GM23338 (cell line): Measurements from ENCODE around the gene AP5M1. TPM values are rescaled to one million over a fixed set of nuclear protein-coding genes. Genes with fewer than 3 reads are reported as not detected.
A peak's percentile ranks its signal among the peaks of the same experiment; 100 is the strongest.

ENCODE experiments used
- ATAC-seq: fragments of 200-7000 bp; cut with Tn5 transposase; 3 replicates; pipeline ENCODE4 v1.9.1; 2020
- DNase-seq: peaks from one replicate; pipeline ENCODE4 v3.0.0-alpha.2; 2015; ENCODE audit warnings: low spot score
- H2AFZ ChIP-seq: fragments of 200-600 bp; sonication (generic); 2 replicates; pipeline ENCODE4 v1.8.0; 2016; ENCODE audit warnings: antibody characterized with exemption, mild to moderate bottlenecking, moderate library complexity
- H3F3A ChIP-seq: fragments of 200-600 bp; sonication (generic); replicated peaks from 2 replicates; pipeline ENCODE4 v1.8.0; 2017; ENCODE audit warnings: antibody characterized with exemption, mixed run types, low read depth
- H3K27ac ChIP-seq: fragments of 200-600 bp; sonication (generic); 2 replicates; pipeline ENCODE4 v1.6.1; 2016; ENCODE audit warnings: low read depth
- H3K27me3 ChIP-seq: fragments of 200-600 bp; sonication (generic); 2 replicates; pipeline ENCODE4 v1.8.0; 2016; ENCODE audit warnings: mild to moderate bottlenecking, mixed run types, moderate library complexity; ENCODE audit not compliant: insufficient read depth
- H3K36me3 ChIP-seq: fragments of 200-600 bp; sonication (generic); 2 replicates; pipeline ENCODE4 v1.8.0; 2016; ENCODE audit warnings: mild to moderate bottlenecking; ENCODE audit not compliant: insufficient read depth
- H3K4me1 ChIP-seq: fragments of 200-600 bp; sonication (generic); 2 replicates; pipeline ENCODE4 v1.8.0; 2016; ENCODE audit warnings: mild to moderate bottlenecking, moderate library complexity; ENCODE audit not compliant: insufficient read depth
- H3K4me2 ChIP-seq: fragments of 200-600 bp; sonication (generic); 2 replicates; pipeline ENCODE4 v1.7.1; 2017; ENCODE audit warnings: mixed run types
- H3K4me3 ChIP-seq: fragments of 200-600 bp; sonication (generic); 2 replicates; pipeline ENCODE4 v1.6.1; 2016; ENCODE audit warnings: mixed run types
- H3K79me2 ChIP-seq: fragments of 200-600 bp; sonication (generic); replicated peaks from 2 replicates; pipeline ENCODE4 v1.8.0; 2017; ENCODE audit warnings: mild to moderate bottlenecking; ENCODE audit not compliant: insufficient read depth
- H3K9me2 ChIP-seq: fragments of 200-600 bp; sonication (generic); 2 replicates; pipeline ENCODE4 v1.8.0; 2017; ENCODE audit not compliant: insufficient read depth
- H4K20me1 ChIP-seq: fragments of 200-600 bp; sonication (generic); replicated peaks from 2 replicates; pipeline ENCODE4 v1.8.0; 2017; ENCODE audit warnings: mild to moderate bottlenecking; ENCODE audit not compliant: insufficient read depth
- H3K27ac Mint-ChIP-seq: 2 replicates; pipeline ENCODE4 v1.8.0; 2020; ENCODE audit warnings: inconsistent platforms, mild to moderate bottlenecking, moderate library complexity, mixed read lengths
- H3K27me3 Mint-ChIP-seq: 3 replicates; pipeline ENCODE4 v1.8.0; 2022; ENCODE audit warnings: low read depth, mild to moderate bottlenecking, moderate library complexity, mixed read lengths, inconsistent platforms; ENCODE audit not compliant: insufficient read depth, poor library complexity
- H3K36me3 Mint-ChIP-seq: 3 replicates; pipeline ENCODE4 v1.8.0; 2021; ENCODE audit warnings: low read depth, mild to moderate bottlenecking, inconsistent platforms, moderate library complexity, mixed read lengths
- H3K4me1 Mint-ChIP-seq: 3 replicates; pipeline ENCODE4 v1.8.0; 2020; ENCODE audit warnings: mild to moderate bottlenecking, inconsistent platforms, mixed read lengths
- H3K4me3 Mint-ChIP-seq: 3 replicates; pipeline ENCODE4 v1.8.0; 2021; ENCODE audit warnings: moderate library complexity, mild to moderate bottlenecking, inconsistent platforms, mixed read lengths
- H3K9me3 Mint-ChIP-seq: 3 replicates; pipeline ENCODE4 v1.8.0; 2020; ENCODE audit warnings: moderate library complexity, mild to moderate bottlenecking, inconsistent platforms, mixed read lengths
- CREB1 ChIP-seq: fragments of 250-450 bp; sonication (Bioruptor Pico); IDR thresholded peaks from 2 replicates; pipeline ENCODE4 v1.5.0; 2020; ENCODE audit warnings: low read depth, mild to moderate bottlenecking, moderate library complexity
- EZH2 ChIP-seq: fragments of 200-600 bp; sonication (generic); IDR thresholded peaks from one replicate; pipeline ENCODE4 v1.8.0; 2017; ENCODE audit warnings: antibody characterized with exemption, mild to moderate bottlenecking, low read depth; ENCODE audit not compliant: unreplicated experiment
- JUNB ChIP-seq: IDR thresholded peaks from one replicate; pipeline ENCODE4 v1.6.1; 2016; ENCODE audit warnings: antibody characterized with exemption; ENCODE audit not compliant: unreplicated experiment
- NANOG ChIP-seq: IDR thresholded peaks from 2 replicates; pipeline ENCODE4 v1.6.1; 2016; ENCODE audit warnings: antibody characterized with exemption, borderline replicate concordance
- POLR2AphosphoS5 ChIP-seq: IDR thresholded peaks from 2 replicates; pipeline ENCODE4 v1.6.1; 2016; ENCODE audit warnings: antibody characterized with exemption, low read depth
- STAT1 ChIP-seq: IDR thresholded peaks from one replicate; pipeline ENCODE4 v1.6.1; 2016; ENCODE audit warnings: antibody characterized with exemption; ENCODE audit not compliant: unreplicated experiment
- ZNF114 ChIP-seq: fragments of 250-450 bp; sonication (Bioruptor Pico); IDR thresholded peaks from 2 replicates; pipeline ENCODE4 v1.5.0; 2020; ENCODE audit warnings: mild to moderate bottlenecking, moderate library complexity
- ZNF331 ChIP-seq: fragments of 250-450 bp; sonication (Bioruptor Pico); IDR thresholded peaks from 2 replicates; pipeline ENCODE4 v1.5.0; 2020; ENCODE audit warnings: low read depth, mild to moderate bottlenecking, moderate library complexity
- polyA plus RNA-seq: library from polyadenylated mRNA; unstranded; fragments of >200 nt; fragmentation: Nextera tagmentation; extraction: Ambion mirVana; gene quantifications from 2 replicates; pipeline ENCODE4 v1.2.1, GENCODE V29; 2016
- total RNA-seq: library from RNA; depleted of rRNA; stranded (reverse); fragments of >200 nt; shearing (Covaris generic); gene quantifications from 2 replicates; pipeline ENCODE4 v1.2.3, GENCODE V29; 2014
- TF ChIP-seq, protein P1 (sequence below), 2 experiments: fragments of 200-600 bp in 1 of 2; sonication (generic) in 1 of 2; conservative IDR thresholded peaks; 2 replicates each; pipeline versions ENCODE4 v1.5.1 to v1.6.1; 2016 to 2017; ENCODE audit warnings: antibody characterized with exemption in 2 of 2, low read depth in 2 of 2, mild to moderate bottlenecking in 2 of 2, moderate library complexity in 1 of 2
- TF ChIP-seq, protein P2 (sequence below): IDR thresholded peaks from one replicate; pipeline ENCODE4 v1.6.1; 2018; ENCODE audit warnings: antibody characterized with exemption; ENCODE audit not compliant: unreplicated experiment
- TF ChIP-seq, protein P3 (sequence below): IDR thresholded peaks from 2 replicates; pipeline ENCODE4 v1.6.1; 2016; ENCODE audit warnings: antibody characterized with exemption

Gene AP5M1
- total and polyA plus RNA-seq, 2 experiments from 2014 or later = 27.2 to 43.7 TPM

DNA sequence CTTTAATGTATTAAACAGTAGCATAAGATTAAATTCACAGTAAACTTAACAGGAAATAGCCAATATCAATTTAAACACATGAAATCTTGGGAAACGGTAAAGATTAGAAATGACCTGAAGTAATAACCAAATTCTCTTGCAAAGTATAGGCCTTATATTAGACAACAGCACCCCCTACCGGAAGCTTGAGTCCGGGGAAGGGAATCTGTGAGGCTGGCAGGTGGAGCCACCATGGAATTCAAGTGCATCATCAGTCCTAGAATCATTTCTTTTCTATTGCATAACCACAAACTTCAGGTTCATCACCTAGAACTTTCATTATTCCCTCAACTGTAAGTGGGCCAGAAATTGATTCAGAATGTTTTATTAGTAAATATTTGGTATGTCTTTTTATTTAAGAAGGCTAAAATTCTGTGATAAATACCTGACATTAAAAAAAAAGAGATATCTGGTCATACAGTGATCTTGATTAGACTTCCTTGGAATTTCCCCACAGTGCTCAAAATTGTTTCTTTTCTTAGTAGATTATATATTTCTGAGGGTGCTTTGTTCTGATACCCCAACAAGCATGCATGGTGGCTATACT lies 48.6 kb downstream of the AP5M1 start:
- Histone ChIP-seq H2AFZ (no peak overlapping the region), H3F3A (no peaks in the 10 kb centered on the region), H3K27me3 (no peaks in the 10 kb centered on the region), H3K79me2 (no peaks in the 10 kb centered on the region), H3K4me2 (no peak overlapping the region), H3K9me2 (no peaks in the 10 kb centered on the region), H3K27ac (no peak overlapping the region), H3K36me3 (no peaks in the 10 kb centered on the region), H3K4me1 (no peaks in the 10 kb centered on the region), H4K20me1 (no peaks in the 10 kb centered on the region), H3K4me3 (no peak overlapping the region)
- ATAC-seq = peak; percentile 75
- Mint-ChIP-seq H3K27ac (no peak overlapping the region), H3K36me3 (no peaks in the 10 kb centered on the region), H3K4me3 (no peak overlapping the region), H3K27me3 (no peaks in the 10 kb centered on the region), H3K4me1 (no peaks in the 10 kb centered on the region), H3K9me3 (no peaks in the 10 kb centered on the region)
- TF ChIP-seq ZNF331 (CRISPR knock-in tag) (no peak), CREB1 (no peak), POLR2AphosphoS5 (no peak), STAT1 (no peak), ZNF114 (CRISPR knock-in tag) (no peak)
- TF ChIP-seq, protein P1, sequence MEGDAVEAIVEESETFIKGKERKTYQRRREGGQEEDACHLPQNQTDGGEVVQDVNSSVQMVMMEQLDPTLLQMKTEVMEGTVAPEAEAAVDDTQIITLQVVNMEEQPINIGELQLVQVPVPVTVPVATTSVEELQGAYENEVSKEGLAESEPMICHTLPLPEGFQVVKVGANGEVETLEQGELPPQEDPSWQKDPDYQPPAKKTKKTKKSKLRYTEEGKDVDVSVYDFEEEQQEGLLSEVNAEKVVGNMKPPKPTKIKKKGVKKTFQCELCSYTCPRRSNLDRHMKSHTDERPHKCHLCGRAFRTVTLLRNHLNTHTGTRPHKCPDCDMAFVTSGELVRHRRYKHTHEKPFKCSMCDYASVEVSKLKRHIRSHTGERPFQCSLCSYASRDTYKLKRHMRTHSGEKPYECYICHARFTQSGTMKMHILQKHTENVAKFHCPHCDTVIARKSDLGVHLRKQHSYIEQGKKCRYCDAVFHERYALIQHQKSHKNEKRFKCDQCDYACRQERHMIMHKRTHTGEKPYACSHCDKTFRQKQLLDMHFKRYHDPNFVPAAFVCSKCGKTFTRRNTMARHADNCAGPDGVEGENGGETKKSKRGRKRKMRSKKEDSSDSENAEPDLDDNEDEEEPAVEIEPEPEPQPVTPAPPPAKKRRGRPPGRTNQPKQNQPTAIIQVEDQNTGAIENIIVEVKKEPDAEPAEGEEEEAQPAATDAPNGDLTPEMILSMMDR (conservative IDR thresholded peaks at IDR 0.05; ENCODE audit: low read depth in 2 of 2) = peak; percentile 84 to 96
- DNase-seq = peak; percentile 92

DNA sequence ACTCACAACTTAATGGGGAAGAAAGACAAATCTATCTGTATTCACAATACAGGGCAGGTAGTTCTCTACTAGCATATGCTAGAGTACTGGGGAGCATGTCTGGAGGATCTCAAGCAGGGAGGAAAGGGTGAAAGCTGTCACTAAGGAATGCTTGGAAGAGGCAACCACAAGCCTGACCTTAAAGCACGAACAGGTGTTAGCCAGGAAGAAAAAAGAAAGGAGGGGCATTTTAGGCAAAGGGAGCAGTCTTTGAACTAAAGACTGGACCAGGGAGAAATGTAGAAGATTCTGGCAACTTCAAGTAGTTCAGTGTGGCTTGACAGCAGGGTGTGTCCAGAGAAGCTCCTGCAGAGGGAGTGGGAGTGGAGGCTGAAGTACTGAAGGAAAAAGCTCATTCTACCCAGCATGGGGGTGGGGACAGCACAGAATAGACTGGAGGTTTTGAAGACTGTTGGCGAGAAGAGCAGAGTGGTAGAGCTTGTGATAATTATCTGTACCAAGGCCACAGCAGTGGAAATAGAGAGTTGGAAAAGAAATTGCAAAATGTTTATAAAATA lies 50.9 kb downstream of the AP5M1 start:
- Histone ChIP-seq H3K4me3 (no peak overlapping the region), H3K4me2 (no peak overlapping the region), H3F3A (no peaks in the 10 kb centered on the region), H4K20me1 (no peaks in the 10 kb centered on the region), H3K36me3 (no peaks in the 10 kb centered on the region), H3K79me2 (no peaks in the 10 kb centered on the region), H3K9me2 (no peaks in the 10 kb centered on the region), H3K4me1 (no peaks in the 10 kb centered on the region), H3K27ac (no peak overlapping the region), H3K27me3 (no peaks in the 10 kb centered on the region), H2AFZ (no peak overlapping the region)
- ATAC-seq (no peak), DNase-seq (no peak)
- H3K4me3 Mint-ChIP-seq = no peak overlapping the region
- H3K9me3 Mint-ChIP-seq = no peaks in the 10 kb centered on the region
- no peak overlapping the region for H3K27ac Mint-ChIP-seq
- TF ChIP-seq POLR2AphosphoS5 (no peak), STAT1 (no peak), CREB1 (no peak), ZNF114 (CRISPR knock-in tag) (no peak), EZH2 (no peak), NANOG (no peak), JUNB (no peak)
- TF ChIP-seq, protein P1 (conservative IDR thresholded peaks at IDR 0.05; ENCODE audit: low read depth in 2 of 2) = no peak
- TF ChIP-seq, protein P2, sequence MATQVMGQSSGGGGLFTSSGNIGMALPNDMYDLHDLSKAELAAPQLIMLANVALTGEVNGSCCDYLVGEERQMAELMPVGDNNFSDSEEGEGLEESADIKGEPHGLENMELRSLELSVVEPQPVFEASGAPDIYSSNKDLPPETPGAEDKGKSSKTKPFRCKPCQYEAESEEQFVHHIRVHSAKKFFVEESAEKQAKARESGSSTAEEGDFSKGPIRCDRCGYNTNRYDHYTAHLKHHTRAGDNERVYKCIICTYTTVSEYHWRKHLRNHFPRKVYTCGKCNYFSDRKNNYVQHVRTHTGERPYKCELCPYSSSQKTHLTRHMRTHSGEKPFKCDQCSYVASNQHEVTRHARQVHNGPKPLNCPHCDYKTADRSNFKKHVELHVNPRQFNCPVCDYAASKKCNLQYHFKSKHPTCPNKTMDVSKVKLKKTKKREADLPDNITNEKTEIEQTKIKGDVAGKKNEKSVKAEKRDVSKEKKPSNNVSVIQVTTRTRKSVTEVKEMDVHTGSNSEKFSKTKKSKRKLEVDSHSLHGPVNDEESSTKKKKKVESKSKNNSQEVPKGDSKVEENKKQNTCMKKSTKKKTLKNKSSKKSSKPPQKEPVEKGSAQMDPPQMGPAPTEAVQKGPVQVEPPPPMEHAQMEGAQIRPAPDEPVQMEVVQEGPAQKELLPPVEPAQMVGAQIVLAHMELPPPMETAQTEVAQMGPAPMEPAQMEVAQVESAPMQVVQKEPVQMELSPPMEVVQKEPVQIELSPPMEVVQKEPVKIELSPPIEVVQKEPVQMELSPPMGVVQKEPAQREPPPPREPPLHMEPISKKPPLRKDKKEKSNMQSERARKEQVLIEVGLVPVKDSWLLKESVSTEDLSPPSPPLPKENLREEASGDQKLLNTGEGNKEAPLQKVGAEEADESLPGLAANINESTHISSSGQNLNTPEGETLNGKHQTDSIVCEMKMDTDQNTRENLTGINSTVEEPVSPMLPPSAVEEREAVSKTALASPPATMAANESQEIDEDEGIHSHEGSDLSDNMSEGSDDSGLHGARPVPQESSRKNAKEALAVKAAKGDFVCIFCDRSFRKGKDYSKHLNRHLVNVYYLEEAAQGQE = no peak
- TF ChIP-seq, protein P3, sequence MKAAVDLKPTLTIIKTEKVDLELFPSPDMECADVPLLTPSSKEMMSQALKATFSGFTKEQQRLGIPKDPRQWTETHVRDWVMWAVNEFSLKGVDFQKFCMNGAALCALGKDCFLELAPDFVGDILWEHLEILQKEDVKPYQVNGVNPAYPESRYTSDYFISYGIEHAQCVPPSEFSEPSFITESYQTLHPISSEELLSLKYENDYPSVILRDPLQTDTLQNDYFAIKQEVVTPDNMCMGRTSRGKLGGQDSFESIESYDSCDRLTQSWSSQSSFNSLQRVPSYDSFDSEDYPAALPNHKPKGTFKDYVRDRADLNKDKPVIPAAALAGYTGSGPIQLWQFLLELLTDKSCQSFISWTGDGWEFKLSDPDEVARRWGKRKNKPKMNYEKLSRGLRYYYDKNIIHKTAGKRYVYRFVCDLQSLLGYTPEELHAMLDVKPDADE = no peak
- H3K4me1 Mint-ChIP-seq = no peaks in the 10 kb centered on the region
- no peaks in the 10 kb centered on the region for H3K27me3 Mint-ChIP-seq
- no peaks in the 10 kb centered on the region for H3K36me3 Mint-ChIP-seq
